HCT116 (cell line): ENCODE data around the gene PBX3. TPM values are rescaled to one million over a fixed set of nuclear protein-coding genes. Genes with fewer than 3 reads are reported as not detected.

Experiments used
- ATAC-seq: fragments of 200-7000 bp; cut with Tn5 transposase; 2 replicates; pipeline ENCODE4 v1.9.1; 2020; ENCODE audit warnings: mild to moderate bottlenecking, moderate library complexity
- BruUV-seq: library from RNA; stranded (reverse); fragments of 400-500 nt; replicated peaks from 2 replicates; lab custom pipeline; 2021; lab: Mats Ljungman, UMichigan
- CTCF ChIA-PET: fragments of 300-600 bp; sonication (Branson Sonifier 250); formaldehyde crosslinking; loops from one replicate; lab custom pipeline; 2021; ENCODE audit warnings: antibody characterized with exemption; lab: Charles Lee
- POLR2A ChIA-PET: fragments of 300-600, 350-600 bp; sonication (Branson Sonifier 250); formaldehyde crosslinking; loops from one replicate; lab custom pipeline; 2021; ENCODE audit warnings: antibody characterized with exemption; lab: Charles Lee
- RAD21 ChIA-PET, 2 experiments: fragments of 300-600 bp; sonication (Branson Sonifier 250); formaldehyde crosslinking; loops; one replicate each; lab custom pipeline; 2023; ENCODE audit warnings: low total read pairs in 2 of 2; ENCODE audit not compliant: uncharacterized antibody in 2 of 2, unreplicated experiment in 2 of 2, low non-redundant PET in 1 of 2; lab: Charles Lee
- DNase-seq: peaks from one replicate; pipeline ENCODE4 v3.0.0-alpha.2; 2010; ENCODE audit warnings: low read depth, low spot score
- H2AFZ ChIP-seq: fragments of 200-600 bp; shearing (Covaris generic), sonication (generic); 2 replicates; pipeline ENCODE4 v1.6.1; 2017; ENCODE audit warnings: low read depth, mixed run types, mixed read lengths, antibody characterized with exemption, low read length; ENCODE audit not compliant: poor library complexity, severe bottlenecking
- H3K27ac ChIP-seq: 2 replicates; pipeline ENCODE4 v1.5.1; 2012; ENCODE audit warnings: low read depth, low read length
- H3K27me3 ChIP-seq: fragments of 200-600 bp; sonication (generic); 2 replicates; pipeline ENCODE4 v1.6.1; 2016; ENCODE audit warnings: mixed run types, low read length, mixed read lengths; ENCODE audit not compliant: insufficient read depth
- H3K36me3 ChIP-seq, 2 experiments: fragments of 200-500 bp in 1 of 2; fragments of 200-600 bp in 1 of 2; sonication (Bioruptor generic) in 1 of 2; sonication (generic) in 1 of 2; 2 replicates each; pipeline versions ENCODE4 v1.5.1 to v1.6.1; 2014 to 2016; ENCODE audit warnings: low read length in 2 of 2, inconsistent platforms in 1 of 2, mixed read lengths in 1 of 2, mixed run types in 1 of 2; ENCODE audit not compliant: insufficient read depth in 2 of 2, control insufficient read depth in 1 of 2
- H3K4me1 ChIP-seq, 2 experiments: fragments of 200-600 bp in 1 of 2; sonication (generic) in 1 of 2; 2 replicates each; pipeline versions ENCODE4 v1.5.1 to v1.6.1; 2012 to 2017; ENCODE audit warnings: low read length in 2 of 2, inconsistent platforms in 1 of 2, mild to moderate bottlenecking in 1 of 2, mixed read lengths in 1 of 2, mixed run types in 1 of 2, moderate library complexity in 1 of 2; ENCODE audit not compliant: insufficient read depth in 2 of 2, control insufficient read depth in 1 of 2
- H3K4me2 ChIP-seq: fragments of 200-600 bp; sonication (generic); 2 replicates; pipeline ENCODE4 v1.6.1; 2017; ENCODE audit warnings: mixed run types, low read length, mixed read lengths
- H3K4me3 ChIP-seq, 2 experiments: fragments of 200-600 bp in 1 of 2; sonication (generic) in 1 of 2; replicated peaks in 1 of 2; 2 replicates each; pipeline ENCODE4 v1.5.1; 2011 to 2016; ENCODE audit warnings: low read length in 2 of 2, control low read depth in 1 of 2, low read depth in 1 of 2, mild to moderate bottlenecking in 1 of 2, mixed read lengths in 1 of 2, mixed run types in 1 of 2
- H3K79me2 ChIP-seq: fragments of 200-600 bp; sonication (generic); 2 replicates; pipeline ENCODE4 v1.6.1; 2017; ENCODE audit warnings: mild to moderate bottlenecking, mixed run types, low read length, moderate library complexity, mixed read lengths; ENCODE audit not compliant: insufficient read depth
- H3K9ac ChIP-seq: fragments of 200-600 bp; sonication (generic); 2 replicates; pipeline ENCODE4 v1.6.1; 2016; ENCODE audit warnings: low read length, mixed read lengths
- H3K9me2 ChIP-seq: fragments of 200-600 bp; sonication (generic), shearing (Covaris generic); 2 replicates; pipeline ENCODE4 v1.6.1; 2017; ENCODE audit warnings: mixed run types, mild to moderate bottlenecking, moderate library complexity; ENCODE audit not compliant: insufficient read depth
- H3K9me3 ChIP-seq, 2 experiments: fragments of 200-500 bp in 1 of 2; fragments of 200-600 bp in 1 of 2; sonication (Bioruptor generic) in 1 of 2; sonication (generic) in 1 of 2; 2 replicates each; pipeline ENCODE4 v1.6.1; 2014 to 2017; ENCODE audit warnings: low read length in 2 of 2, mixed read lengths in 2 of 2, inconsistent platforms in 1 of 2, low read depth in 1 of 2, mild to moderate bottlenecking in 1 of 2, mixed run types in 1 of 2, moderate library complexity in 1 of 2; ENCODE audit not compliant: control insufficient read depth in 1 of 2, insufficient read depth in 1 of 2
- H4K20me1 ChIP-seq: fragments of 200-600 bp; sonication (generic), shearing (Covaris generic); 2 replicates; pipeline ENCODE4 v1.6.1; 2017; ENCODE audit warnings: mixed run types, mild to moderate bottlenecking, moderate library complexity; ENCODE audit not compliant: insufficient read depth
- CBX3 ChIP-seq: IDR thresholded peaks from 2 replicates; pipeline ENCODE4 v1.6.1; 2012; ENCODE audit warnings: low read depth
- CEBPB ChIP-seq: IDR thresholded peaks from 2 replicates; pipeline ENCODE4 v1.6.1; 2012; ENCODE audit warnings: low read depth
- EGR1 ChIP-seq: IDR thresholded peaks from 2 replicates; pipeline ENCODE4 v1.6.1; 2012; ENCODE audit warnings: low read depth
- ELF1 ChIP-seq: IDR thresholded peaks from 2 replicates; pipeline ENCODE4 v1.6.1; 2012; ENCODE audit warnings: low read depth, borderline replicate concordance
- EZH2phosphoT487 ChIP-seq: fragments of 200-600 bp; IDR thresholded peaks from 2 replicates; pipeline ENCODE4 v1.6.1; 2018; ENCODE audit warnings: antibody characterized with exemption, borderline replicate concordance
- FOSL1 ChIP-seq: IDR thresholded peaks from 2 replicates; pipeline ENCODE4 v1.6.1; 2012; ENCODE audit warnings: low read depth
- JUND ChIP-seq: IDR thresholded peaks from 2 replicates; pipeline ENCODE4 v1.6.1; 2012
- MAX ChIP-seq: IDR thresholded peaks from 2 replicates; pipeline ENCODE4 v1.6.1; 2012
- POLR2A ChIP-seq: IDR thresholded peaks from 2 replicates; pipeline ENCODE4 v1.7.0; 2011; ENCODE audit warnings: borderline replicate concordance; ENCODE audit not compliant: insufficient read depth, insufficient read length; ENCODE audit errors: extremely low read depth
- RAD21 ChIP-seq: IDR thresholded peaks from 2 replicates; pipeline ENCODE4 v1.6.1; 2012; ENCODE audit warnings: low read depth, mild to moderate bottlenecking
- YY1 ChIP-seq: IDR thresholded peaks from 2 replicates; pipeline ENCODE4 v1.6.1; 2011; ENCODE audit warnings: low read length, low read depth, moderate library complexity, mild to moderate bottlenecking; ENCODE audit not compliant: insufficient replicate concordance; ENCODE audit errors: extremely low read depth
- ZBTB33 ChIP-seq: IDR thresholded peaks from 2 replicates; pipeline ENCODE4 v1.6.1; 2011; ENCODE audit warnings: mild to moderate bottlenecking, low read length, moderate library complexity; ENCODE audit not compliant: insufficient replicate concordance; ENCODE audit errors: extremely low read depth
- ZNF274 ChIP-seq: fragments of 200-500 bp; sonication (Bioruptor generic); IDR thresholded peaks from 2 replicates; pipeline ENCODE4 v1.6.1; 2014; ENCODE audit warnings: mild to moderate bottlenecking, low read depth, low read length, inconsistent platforms
- intact Hi-C: fragments of 100-400 bp; cut with micrococcal nuclease; formaldehyde crosslinking; loops from 2 replicates; pipeline ENCODE4 v1.10.0; 2022
- total RNA-seq: library from RNA; stranded (reverse); gene quantifications from one replicate; pipeline ENCODE4 v1.2.1, GENCODE V29; 2021; ENCODE audit not compliant: unreplicated experiment
- TF ChIP-seq, protein P1 (sequence below), 3 experiments: fragments of 200-600 bp in 1 of 3; sonication (generic) in 1 of 3; IDR thresholded peaks in 2 of 3; conservative IDR thresholded peaks in 1 of 3; 2 replicates each; pipeline ENCODE4 v1.5.1; 2012 to 2017; ENCODE audit warnings: low read depth in 2 of 3, low read length in 2 of 3, antibody characterized with exemption in 1 of 3, borderline replicate concordance in 1 of 3, control low read depth in 1 of 3, mild to moderate bottlenecking in 1 of 3, mixed read lengths in 1 of 3, mixed run types in 1 of 3, moderate library complexity in 1 of 3; ENCODE audit not compliant: insufficient read depth in 1 of 3
- TF ChIP-seq, protein P2 (sequence below): IDR thresholded peaks from 2 replicates; pipeline ENCODE4 v1.6.1; 2012; ENCODE audit warnings: low read depth

Gene PBX3
- total RNA-seq, 1 experiment from 2014 or later, result 13.5 TPM

- ChIA-PET RAD21 (no interaction called here), CTCF (no interaction called here), POLR2A (no interaction called here)
- Histone ChIP-seq H3K36me3 (no peaks in the 10 kb centered on the region), H3K9me3 (no peaks in the 10 kb centered on the region), H3K9ac (no peak overlapping the region), H4K20me1 (no peaks in the 10 kb centered on the region), H3K27me3 (no peaks in the 10 kb centered on the region), H3K79me2 (0 out of 2 replicates have a peak, but pooled peaks cover 4% of the 10 kb centered on the region), H3K4me3 (no peak overlapping the region), H2AFZ (no peak overlapping the region), H3K27ac (no peak overlapping the region), H3K9me2 (no peaks in the 10 kb centered on the region), H3K4me2 (no peak overlapping the region), H3K4me1 (no peaks in the 10 kb centered on the region)
- TF ChIP-seq, protein P1, sequence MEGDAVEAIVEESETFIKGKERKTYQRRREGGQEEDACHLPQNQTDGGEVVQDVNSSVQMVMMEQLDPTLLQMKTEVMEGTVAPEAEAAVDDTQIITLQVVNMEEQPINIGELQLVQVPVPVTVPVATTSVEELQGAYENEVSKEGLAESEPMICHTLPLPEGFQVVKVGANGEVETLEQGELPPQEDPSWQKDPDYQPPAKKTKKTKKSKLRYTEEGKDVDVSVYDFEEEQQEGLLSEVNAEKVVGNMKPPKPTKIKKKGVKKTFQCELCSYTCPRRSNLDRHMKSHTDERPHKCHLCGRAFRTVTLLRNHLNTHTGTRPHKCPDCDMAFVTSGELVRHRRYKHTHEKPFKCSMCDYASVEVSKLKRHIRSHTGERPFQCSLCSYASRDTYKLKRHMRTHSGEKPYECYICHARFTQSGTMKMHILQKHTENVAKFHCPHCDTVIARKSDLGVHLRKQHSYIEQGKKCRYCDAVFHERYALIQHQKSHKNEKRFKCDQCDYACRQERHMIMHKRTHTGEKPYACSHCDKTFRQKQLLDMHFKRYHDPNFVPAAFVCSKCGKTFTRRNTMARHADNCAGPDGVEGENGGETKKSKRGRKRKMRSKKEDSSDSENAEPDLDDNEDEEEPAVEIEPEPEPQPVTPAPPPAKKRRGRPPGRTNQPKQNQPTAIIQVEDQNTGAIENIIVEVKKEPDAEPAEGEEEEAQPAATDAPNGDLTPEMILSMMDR (IDR thresholded peaks at IDR 0.05 in 2 of 3, conservative IDR thresholded peaks at IDR 0.05 in 1 of 3; ENCODE audit: borderline replicate concordance in 1 of 3, insufficient read depth in 1 of 3, low read depth in 2 of 3, low read length in 2 of 3), result no peak
- TF ChIP-seq EZH2phosphoT487 (no peak), ZBTB33 (no peak), CBX3 (no peak), MAX (no peak), POLR2A (no peak), YY1 (no peak), ZNF274 (no peak), ELF1 (no peak), EGR1 (no peak), JUND (no peak), RAD21 (no peak), FOSL1 (no peak), CEBPB (no peak)
- TF ChIP-seq, protein P2, sequence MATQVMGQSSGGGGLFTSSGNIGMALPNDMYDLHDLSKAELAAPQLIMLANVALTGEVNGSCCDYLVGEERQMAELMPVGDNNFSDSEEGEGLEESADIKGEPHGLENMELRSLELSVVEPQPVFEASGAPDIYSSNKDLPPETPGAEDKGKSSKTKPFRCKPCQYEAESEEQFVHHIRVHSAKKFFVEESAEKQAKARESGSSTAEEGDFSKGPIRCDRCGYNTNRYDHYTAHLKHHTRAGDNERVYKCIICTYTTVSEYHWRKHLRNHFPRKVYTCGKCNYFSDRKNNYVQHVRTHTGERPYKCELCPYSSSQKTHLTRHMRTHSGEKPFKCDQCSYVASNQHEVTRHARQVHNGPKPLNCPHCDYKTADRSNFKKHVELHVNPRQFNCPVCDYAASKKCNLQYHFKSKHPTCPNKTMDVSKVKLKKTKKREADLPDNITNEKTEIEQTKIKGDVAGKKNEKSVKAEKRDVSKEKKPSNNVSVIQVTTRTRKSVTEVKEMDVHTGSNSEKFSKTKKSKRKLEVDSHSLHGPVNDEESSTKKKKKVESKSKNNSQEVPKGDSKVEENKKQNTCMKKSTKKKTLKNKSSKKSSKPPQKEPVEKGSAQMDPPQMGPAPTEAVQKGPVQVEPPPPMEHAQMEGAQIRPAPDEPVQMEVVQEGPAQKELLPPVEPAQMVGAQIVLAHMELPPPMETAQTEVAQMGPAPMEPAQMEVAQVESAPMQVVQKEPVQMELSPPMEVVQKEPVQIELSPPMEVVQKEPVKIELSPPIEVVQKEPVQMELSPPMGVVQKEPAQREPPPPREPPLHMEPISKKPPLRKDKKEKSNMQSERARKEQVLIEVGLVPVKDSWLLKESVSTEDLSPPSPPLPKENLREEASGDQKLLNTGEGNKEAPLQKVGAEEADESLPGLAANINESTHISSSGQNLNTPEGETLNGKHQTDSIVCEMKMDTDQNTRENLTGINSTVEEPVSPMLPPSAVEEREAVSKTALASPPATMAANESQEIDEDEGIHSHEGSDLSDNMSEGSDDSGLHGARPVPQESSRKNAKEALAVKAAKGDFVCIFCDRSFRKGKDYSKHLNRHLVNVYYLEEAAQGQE, result no peak
- no TSS peak for BruUV-seq
- DNase-seq (no peak), ATAC-seq (no peak)
- intact Hi-C loops, result no loop called here
These were observed 48.9 kb downstream of the PBX3 start for GRCh38 chr9:125795970-125796596.
